Transverse colon (tissue), 4 donors: ENCODE results near the gene LRFN4. TPM values are rescaled to one million over a fixed set of nuclear protein-coding genes. Genes with fewer than 3 reads are reported as not detected.

Source experiments
- DNase-seq: peaks from one replicate; pipeline ENCODE4 v3.0.0-alpha.2; 2019
- H3K27ac ChIP-seq, 4 donors: fragments of 200-600 bp; sonication (generic); 2 replicates each; pipeline ENCODE4 v1.5.1; 2016 to 2018; ENCODE audit warnings: inconsistent platforms in 4 of 4
- H3K27me3 ChIP-seq: fragments of 200-600 bp; sonication (generic); 2 replicates; pipeline ENCODE4 v1.5.1; 2017; ENCODE audit warnings: inconsistent platforms
- H3K36me3 ChIP-seq, 4 donors: fragments of 200-600 bp; sonication (generic); 2 replicates each; pipeline ENCODE4 v1.5.1; 2017 to 2019; ENCODE audit warnings: inconsistent platforms in 4 of 4
- H3K4me1 ChIP-seq, 4 donors: fragments of 200-600 bp; sonication (generic); 2 replicates each; pipeline ENCODE4 v1.5.1; 2017 to 2020; ENCODE audit warnings: inconsistent platforms in 4 of 4
- H3K4me3 ChIP-seq, 4 donors: fragments of 200-600 bp; sonication (generic); 1 replicate in 1 of 4; 2 replicates in 3 of 4; pipeline versions ENCODE4 v1.5.1 to v1.6.1; 2017 to 2019; ENCODE audit warnings: inconsistent platforms in 4 of 4
- H3K9me3 ChIP-seq, 2 donors: fragments of 200-600 bp; sonication (generic); 2 replicates each; pipeline ENCODE4 v1.5.1; 2017 to 2019; ENCODE audit warnings: inconsistent platforms in 2 of 2
- CTCF ChIP-seq, 5 experiments: fragments of 200-600 bp in 3 of 5; fragments of 450-650 bp in 2 of 5; sonication (generic) in 3 of 5; IDR thresholded peaks; 1 replicate in 2 of 5; 2 replicates in 3 of 5; pipeline ENCODE4 v1.5.1; 2016 to 2017; ENCODE audit warnings: antibody characterized with exemption in 5 of 5, inconsistent platforms in 3 of 5, mild to moderate bottlenecking in 2 of 5, moderate library complexity in 1 of 5
- EP300 ChIP-seq: sonication (generic); formaldehyde crosslinking; IDR thresholded peaks from one replicate; pipeline ENCODE4 v1.6.1; 2017; ENCODE audit warnings: antibody characterized with exemption, low read depth
- POLR2A ChIP-seq: fragments of 450-650 bp; IDR thresholded peaks from one replicate; pipeline ENCODE4 v1.6.1; 2016; ENCODE audit warnings: antibody characterized with exemption, mild to moderate bottlenecking, moderate library complexity
- POLR2AphosphoS5 ChIP-seq, 3 donors: sonication (generic); formaldehyde crosslinking; IDR thresholded peaks; one replicate each; pipeline ENCODE4 v1.6.1; 2016; ENCODE audit warnings: antibody characterized with exemption in 3 of 3
- WGBS, 2 donors: methylation state at CpG; one replicate each; pipeline ENCODE4 v1.1.5; 2018; ENCODE audit warnings: low coverage in 1 of 2; 5-methylcytosine and 5-hydroxymethylcytosine counted together
- in situ Hi-C, 4 donors: fragments of 200-750 bp; cut with MboI; loops; one replicate each; pipeline versions ENCODE4 v1.15.0 to v1.15.1; 2017; ENCODE audit warnings: low sequenced_read_pairs in 3 of 4, low pct_ligation_motif_present in 1 of 4, low pct_unique_long_range_greater_than_20kb in 1 of 4
- intact Hi-C: fragments of 100-400 bp; cut with DNase I; formaldehyde crosslinking; loops from one replicate; pipeline ENCODE4 v1.15.1; 2023; ENCODE audit warnings: low total_unique reads
- total RNA-seq, 4 donors: library from RNA; depleted of rRNA; stranded (reverse); fragments of >200 nt; gene quantifications; one replicate each; pipeline ENCODE4 v1.1.0, GENCODE V29; 2016

LRFN4 gene
- total RNA-seq, 4 donors from 2014 or later, result 14.3 to 52.3 (median 22.6) TPM

GRCh38 chr11:66892911-66893310 lies 36.0 kb downstream of the LRFN4 start:
- 68% methylated on average over 6 of the region's 6 CpGs; no CpG with 5 or more reads in 1 of the 2 donors for WGBS, 2 donors
- H3K36me3 ChIP-seq, result no peaks in the 10 kb centered on the region
- no peaks in the 10 kb centered on the region for H3K27me3 ChIP-seq
- intact Hi-C loops (no loop called here), in situ Hi-C loops (no loop called here)
- H3K4me3 ChIP-seq, result no peak overlapping the region
- H3K9me3 ChIP-seq, result no peaks in the 10 kb centered on the region
- no peaks in the 10 kb centered on the region for H3K4me1 ChIP-seq
- DNase-seq, result no peak
- H3K27ac ChIP-seq, result no peak overlapping the region
- TF ChIP-seq POLR2A (no peak), CTCF (IDR thresholded peaks at IDR 0.05) (no peak), EP300 (no peak), POLR2AphosphoS5 (IDR thresholded peaks at IDR 0.05) (no peak)

DNA sequence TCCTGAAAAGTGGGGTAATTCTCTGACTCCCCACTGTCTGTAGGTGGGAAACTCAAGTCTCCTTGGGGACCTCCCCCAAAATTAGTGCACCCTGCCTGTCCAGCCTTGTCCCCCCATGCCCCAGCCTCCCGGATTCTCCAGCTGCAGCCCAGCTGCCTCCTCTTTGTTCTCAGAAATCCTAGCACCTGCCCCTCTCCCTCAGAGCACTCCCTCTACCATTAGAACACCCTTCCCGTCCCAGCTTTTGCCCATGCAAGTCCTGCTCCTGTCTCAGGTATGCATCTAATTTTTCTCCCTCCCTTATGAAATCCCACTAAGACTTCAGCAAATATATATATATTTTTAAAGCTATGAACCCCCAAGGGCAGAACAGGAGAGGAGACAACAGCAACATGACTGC lies 37.3 kb downstream of the LRFN4 start:
- intact Hi-C loops, result no loop called here
- no peaks in the 10 kb centered on the region for H3K27me3 ChIP-seq
- 84 to 88% methylated on average over 2 of the region's 2 CpGs for WGBS, 2 donors
- H3K36me3 ChIP-seq, result no peaks in the 10 kb centered on the region
- no peaks in the 10 kb centered on the region for H3K4me1 ChIP-seq
- H3K4me3 ChIP-seq, result no peak overlapping the region
- no peaks in the 10 kb centered on the region for H3K9me3 ChIP-seq
- H3K27ac ChIP-seq, result no peak overlapping the region
- in situ Hi-C loops, result no loop called here
- TF ChIP-seq CTCF (IDR thresholded peaks at IDR 0.05) (no peak), POLR2AphosphoS5 (IDR thresholded peaks at IDR 0.05) (no peak), POLR2A (no peak), EP300 (no peak)
- no peak for DNase-seq

DNA sequence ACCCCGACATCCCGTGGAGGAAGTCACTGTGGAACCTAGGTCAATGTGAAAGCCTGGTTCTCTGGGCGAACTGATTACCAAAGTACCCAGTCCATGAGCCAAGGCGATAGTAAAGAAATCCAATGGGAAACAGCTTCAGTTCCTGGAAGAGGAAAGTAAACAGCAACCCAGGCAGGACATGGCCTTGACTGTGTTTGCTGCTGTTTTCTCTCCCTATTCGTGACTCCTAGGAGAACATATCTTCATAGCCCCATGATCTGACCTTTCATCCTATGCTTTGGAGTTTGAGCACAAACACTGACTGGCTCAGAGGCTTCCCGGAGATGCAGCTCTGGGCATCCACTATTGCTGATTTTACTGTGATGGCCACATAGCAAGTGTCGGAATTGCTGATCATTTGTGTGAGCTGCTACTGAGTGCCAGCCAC lies 45.1 kb downstream of the LRFN4 start:
- Histone ChIP-seq H3K4me1 (peaks cover 0 to 9% (median 0%) of the 10 kb centered on the region in 4 donors), H3K9me3 (no peaks in the 10 kb centered on the region), H3K36me3 (no peaks in the 10 kb centered on the region), H3K4me3 (no peak overlapping the region), H3K27me3 (no peaks in the 10 kb centered on the region), H3K27ac (no peak overlapping the region)
- intact Hi-C loops (no loop called here), in situ Hi-C loops (no loop called here)
- DNase-seq, result no peak
- TF ChIP-seq CTCF (IDR thresholded peaks at IDR 0.05), result no peak
- 81 to 83% methylated on average over 3 to 7 of the region's 7 CpGs for WGBS, 2 donors

DNA sequence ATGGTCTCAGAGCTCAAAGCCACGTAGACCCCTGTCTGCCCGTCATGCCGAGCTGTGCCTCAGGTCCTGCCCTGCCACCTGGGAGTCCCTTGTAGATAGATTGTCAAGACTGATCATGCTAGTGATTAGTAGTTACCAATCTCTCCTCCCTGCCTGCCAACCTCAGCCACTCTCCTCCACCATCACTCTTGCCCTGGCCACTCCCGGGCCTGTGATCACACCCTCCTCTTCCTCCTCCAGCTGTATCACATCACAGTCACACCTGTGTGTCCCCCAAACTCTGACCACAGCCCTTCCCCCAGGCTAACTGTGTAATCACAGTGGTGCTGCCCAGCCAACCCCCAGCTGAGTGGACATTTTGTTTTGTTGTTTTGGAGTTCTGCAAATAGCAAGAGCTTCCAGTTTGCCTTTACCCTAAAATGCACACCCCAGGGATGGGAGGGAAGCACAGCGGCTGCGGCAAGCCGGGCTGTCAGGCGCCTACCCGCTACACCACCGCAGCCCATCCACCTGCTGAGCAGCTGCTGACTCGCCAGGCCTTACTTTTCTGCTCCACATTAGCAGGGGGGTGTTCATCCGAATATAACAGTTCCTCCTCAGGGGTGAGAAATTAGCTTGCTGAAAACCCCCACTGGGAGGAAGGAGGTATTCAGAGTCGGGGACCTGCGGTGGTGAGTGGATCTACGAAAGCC lies 45.8 kb downstream of the LRFN4 start:
- H3K27me3 ChIP-seq, result no peaks in the 10 kb centered on the region
- no peak overlapping the region for H3K4me3 ChIP-seq
- no peak for DNase-seq
- WGBS, 2 donors, result 88% methylated on average over 15 of the region's 15 CpGs; no CpG with 5 or more reads in 1 of the 2 donors
- TF ChIP-seq POLR2AphosphoS5 (IDR thresholded peaks at IDR 0.05), result no peak
- in situ Hi-C loops, result no loop called here
- H3K4me1 ChIP-seq, result peaks cover 0 to 9% (median 0%) of the 10 kb centered on the region in 4 donors
- H3K9me3 ChIP-seq, result no peaks in the 10 kb centered on the region
- H3K36me3 ChIP-seq, result no peaks in the 10 kb centered on the region
- H3K27ac ChIP-seq, result no peak overlapping the region
- intact Hi-C loops, result no loop called here

DNA sequence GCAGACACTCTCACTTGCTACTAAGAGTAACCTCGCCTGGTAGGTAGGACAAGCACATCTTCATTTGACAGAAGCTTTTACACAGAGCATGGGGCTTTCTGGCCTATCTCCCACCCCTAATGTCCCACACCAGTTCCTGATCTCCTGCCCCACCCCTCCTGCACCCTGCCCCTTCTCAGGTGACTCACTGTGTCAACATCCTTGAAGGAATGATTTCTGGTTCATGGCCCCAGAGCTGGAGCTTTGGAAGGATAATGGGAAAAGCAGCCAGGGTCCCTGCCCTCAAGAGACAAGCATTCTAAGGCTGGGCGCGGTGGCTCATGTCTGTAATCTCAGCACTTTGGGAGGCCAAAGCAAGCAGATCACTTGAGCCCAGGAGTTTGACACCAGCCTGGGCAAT lies 47.2 kb downstream of the LRFN4 start:
- Histone ChIP-seq H3K36me3 (no peaks in the 10 kb centered on the region), H3K4me1 (peaks cover 0 to 9% (median 0%) of the 10 kb centered on the region in 4 donors), H3K27ac (peak overlapping the region; percentile 44 to 56 (median 47)), H3K27me3 (no peaks in the 10 kb centered on the region), H3K4me3 (no peak overlapping the region), H3K9me3 (no peaks in the 10 kb centered on the region)
- 100% methylated on average over 3 of the region's 3 CpGs; no CpG with 5 or more reads in 1 of the 2 donors for whole genome bisulfite sequencing, 2 donors
- TF ChIP-seq EP300 (no peak), CTCF (IDR thresholded peaks at IDR 0.05) (no peak), POLR2A (no peak), POLR2AphosphoS5 (IDR thresholded peaks at IDR 0.05) (no peak)
- intact Hi-C loops (no loop called here), in situ Hi-C loops (no loop called here)
- DNase-seq, result peak; percentile 66
